ENCODE data around the gene EXT2.

- TF ChIP-seq CTCF (IDR thresholded peaks at IDR 0.05; ENCODE audit: low read depth, low read length) (no peak), POLR2A (IDR thresholded peaks at IDR 0.05; ENCODE audit: extremely low read depth, insufficient read length) (no peak), MYC (IDR thresholded peaks at IDR 0.05; ENCODE audit: low read depth, low read length) (no peak)
Observed at GRCh38 chr11:44205352-44205751, 109.9 kb downstream of the EXT2 start.

All from NB4 (cell line).